Pulmonary artery endothelial cell (primary cell): Measurements from ENCODE around the gene LAMA3. TPM values are rescaled to one million over a fixed set of nuclear protein-coding genes. Genes with fewer than 3 reads are reported as not detected.
A peak's percentile ranks its signal among the peaks of the same experiment; 100 is the strongest.

ENCODE experiments used
- DNase-seq: peaks from one replicate; pipeline ENCODE4 v3.0.0-alpha.2; 2011; ENCODE audit warnings: low read depth, low spot score
- total RNA-seq: library from RNA; depleted of rRNA; stranded (reverse); fragments of >200 nt; gene quantifications from 2 replicates; pipeline ENCODE4 v1.2.3, GENCODE V29; 2014

The LAMA3 gene
- total RNA-seq, 1 donor from 2014 or later: 5.5 TPM

DNA sequence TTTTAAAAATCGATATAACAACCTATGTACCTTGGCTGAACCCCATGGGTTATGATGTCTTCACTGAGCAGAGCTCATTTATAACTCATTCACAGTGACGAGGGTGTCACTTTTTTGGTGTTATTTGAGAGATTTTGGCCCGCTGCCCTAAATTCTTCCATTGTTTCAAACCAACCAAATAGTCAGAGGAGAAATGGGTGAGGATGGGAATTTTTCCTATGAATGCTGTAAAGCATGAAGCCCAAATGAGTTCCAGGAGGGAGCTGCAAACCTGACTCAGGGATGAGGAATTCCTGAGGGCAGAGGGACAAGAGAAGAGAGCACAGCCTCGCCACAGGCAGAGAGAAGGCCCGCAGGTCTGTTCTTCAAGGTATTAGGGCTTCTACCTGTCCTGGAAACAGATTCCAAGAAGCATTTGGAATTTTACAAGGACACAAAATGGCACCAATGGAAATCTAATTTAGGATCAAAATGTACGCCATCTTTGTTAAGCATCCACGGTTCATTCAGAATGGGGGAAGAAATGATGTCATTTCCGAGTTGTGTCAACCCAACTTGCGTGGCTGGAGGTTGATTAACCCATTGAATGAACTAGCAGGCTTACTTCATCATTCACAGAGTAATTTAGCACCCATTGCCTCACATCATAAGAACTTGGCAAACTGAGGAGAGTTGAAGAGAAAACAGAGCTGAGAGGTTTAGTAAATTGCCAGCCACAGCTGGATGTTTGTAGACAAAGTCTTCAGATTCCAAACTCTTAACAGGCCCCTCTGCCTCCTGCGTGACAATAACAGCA, 133.5 kb downstream of the LAMA3 start:
- no peak for DNase-seq

DNA sequence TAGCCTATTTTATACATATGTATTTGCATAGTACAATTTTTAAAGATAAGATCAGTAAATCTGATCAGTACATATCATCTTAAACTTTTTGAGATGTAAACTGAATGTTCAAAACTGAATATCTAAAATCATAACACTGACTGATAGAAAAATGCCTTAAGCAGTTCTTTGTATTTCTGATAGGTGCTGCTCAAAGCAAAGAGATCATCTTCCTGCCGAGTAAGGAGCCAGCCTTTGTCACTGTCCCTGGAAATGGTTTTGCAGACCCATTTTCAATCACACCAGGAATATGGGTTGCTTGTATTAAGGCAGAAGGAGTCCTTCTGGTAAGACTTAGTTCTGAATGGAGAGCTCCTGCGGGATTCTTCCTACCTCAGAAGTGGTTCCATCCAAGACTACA, 135.0 kb downstream of the LAMA3 start:
- no peak for DNase-seq

DNA sequence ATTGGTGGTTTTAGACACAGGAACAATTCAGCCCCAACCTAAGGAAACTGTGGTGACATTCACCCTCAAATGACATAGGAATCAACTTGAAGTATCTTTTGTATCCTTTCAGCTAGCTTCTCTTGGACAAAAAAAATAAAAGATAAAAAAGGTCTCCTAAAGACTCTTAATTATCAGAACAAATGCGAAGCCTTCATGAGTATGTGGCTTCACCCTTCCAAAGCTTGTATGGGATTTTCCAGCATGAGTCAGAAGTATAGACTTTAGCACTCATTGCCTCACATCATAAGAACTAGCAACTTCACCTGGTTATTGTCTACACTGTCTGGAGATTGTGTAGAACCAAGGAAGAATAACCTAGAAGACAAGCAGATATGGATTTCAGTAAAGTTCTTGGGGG, 135.4 kb downstream of the LAMA3 start:
- DNase-seq: no peak

DNA sequence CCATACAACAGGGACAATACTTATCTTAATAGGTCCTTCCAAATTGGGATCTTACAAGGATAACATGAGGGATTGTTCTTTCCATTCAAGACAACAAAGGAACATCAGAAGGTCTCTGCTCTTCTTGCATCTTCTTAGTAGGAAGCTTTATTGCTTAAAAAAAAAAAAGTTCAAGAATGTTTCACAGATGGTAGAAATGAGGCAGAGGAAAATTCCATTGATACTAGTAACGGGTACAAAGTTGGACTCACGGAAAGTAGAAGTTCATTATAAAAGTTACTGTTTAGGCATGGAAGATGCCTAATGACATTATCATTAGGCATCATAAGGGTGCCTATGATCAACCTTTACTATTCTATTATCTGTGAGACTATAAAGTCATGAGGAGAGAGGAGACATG, 136.2 kb downstream of the LAMA3 start:
- no peak for DNase-seq

DNA sequence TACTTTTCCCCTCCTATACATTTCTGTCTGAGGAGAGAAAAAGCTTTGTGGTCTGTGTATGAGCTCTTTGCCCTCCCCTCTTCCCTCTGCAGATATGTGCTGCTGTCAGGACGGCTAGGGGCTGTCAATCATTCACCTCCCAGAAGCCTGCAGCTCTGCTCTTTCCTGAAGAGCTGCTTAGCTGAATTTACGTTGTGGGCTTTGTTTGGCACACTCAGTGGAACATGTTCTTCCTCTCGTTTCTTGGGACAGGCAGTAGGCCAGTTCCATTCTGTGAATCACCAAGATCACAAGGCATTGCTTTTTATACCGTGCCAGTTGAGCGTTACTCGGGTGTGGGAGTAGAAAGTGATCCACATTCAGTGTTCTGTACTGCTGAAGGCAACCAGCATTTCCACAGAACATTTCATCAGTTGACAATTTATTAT, 136.7 kb downstream of the LAMA3 start:
- peak; percentile 74 for DNase-seq

DNA sequence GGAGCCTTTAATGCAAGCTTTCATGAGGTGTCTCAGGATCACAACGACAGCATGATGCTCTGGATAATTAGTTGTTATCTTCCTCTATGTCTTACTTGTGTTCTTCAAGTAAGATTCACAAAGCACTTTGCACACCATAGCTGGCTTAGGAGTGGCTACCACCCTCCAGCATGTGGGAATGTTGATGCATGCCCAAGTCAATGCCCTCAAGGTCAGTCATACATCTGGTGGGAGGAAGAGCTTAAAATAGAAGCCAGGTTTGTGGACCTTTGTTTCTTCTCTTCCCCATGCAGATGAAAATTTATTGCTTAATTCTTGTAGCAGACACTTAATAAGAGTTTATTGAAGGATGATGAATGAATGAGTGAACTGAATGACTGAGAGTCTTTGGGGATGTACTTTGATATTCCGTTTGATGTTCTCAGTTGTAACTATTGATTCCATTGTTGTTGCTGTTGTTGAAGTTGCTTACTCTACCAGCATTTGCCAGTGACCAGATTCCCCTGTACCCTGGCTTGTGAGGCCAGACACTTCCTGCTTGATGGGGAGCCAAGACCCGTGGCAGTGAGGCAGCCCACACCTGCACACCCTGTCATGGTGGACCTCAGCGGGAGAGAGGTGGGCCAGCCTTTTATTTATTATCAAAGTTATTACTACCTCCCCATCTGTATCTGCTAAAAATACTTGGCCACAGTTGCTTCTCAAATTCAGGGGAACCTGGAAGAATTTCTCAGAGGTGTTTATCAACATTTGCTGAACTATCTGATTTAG, 137.8 kb downstream of the LAMA3 start:
- DNase-seq: no peak

DNA sequence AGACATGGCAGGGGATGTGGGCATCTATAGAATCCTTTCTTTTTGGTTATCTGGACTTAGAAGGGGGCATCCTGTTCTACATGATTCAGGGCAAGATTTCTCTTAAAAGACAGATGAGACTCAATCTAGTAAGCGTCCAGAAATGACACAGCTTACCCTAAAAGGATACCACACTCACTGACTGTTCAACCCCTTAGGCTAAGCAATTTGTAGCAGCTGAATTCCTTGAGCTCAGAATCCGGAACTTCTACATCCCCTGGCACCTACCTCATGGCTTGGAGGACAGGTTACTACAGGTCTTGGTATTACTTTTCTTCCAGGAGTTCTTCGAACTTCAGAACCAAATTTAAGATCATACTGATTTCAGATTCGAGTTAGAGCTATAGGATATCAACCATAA, 138.4 kb downstream of the LAMA3 start:
- no peak for DNase-seq

DNA sequence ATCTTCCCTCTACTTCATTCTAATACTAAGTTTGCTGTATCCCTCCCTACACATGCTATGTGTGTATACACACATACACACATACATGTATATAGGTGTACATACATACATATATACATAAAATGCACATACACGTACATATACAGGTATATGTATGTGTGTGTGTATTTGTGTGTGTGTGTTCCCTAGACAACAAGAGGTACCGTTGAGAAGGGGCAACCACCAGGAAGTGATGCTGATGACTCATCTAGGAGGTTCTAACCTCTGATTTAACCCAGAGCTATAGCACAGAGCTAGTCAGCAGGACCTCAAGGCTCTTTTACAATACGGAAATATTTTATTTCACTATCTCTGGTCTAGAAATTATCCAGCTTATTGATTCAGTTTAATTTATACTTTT, 139.2 kb downstream of the LAMA3 start:
- DNase-seq: peak; percentile 78

DNA sequence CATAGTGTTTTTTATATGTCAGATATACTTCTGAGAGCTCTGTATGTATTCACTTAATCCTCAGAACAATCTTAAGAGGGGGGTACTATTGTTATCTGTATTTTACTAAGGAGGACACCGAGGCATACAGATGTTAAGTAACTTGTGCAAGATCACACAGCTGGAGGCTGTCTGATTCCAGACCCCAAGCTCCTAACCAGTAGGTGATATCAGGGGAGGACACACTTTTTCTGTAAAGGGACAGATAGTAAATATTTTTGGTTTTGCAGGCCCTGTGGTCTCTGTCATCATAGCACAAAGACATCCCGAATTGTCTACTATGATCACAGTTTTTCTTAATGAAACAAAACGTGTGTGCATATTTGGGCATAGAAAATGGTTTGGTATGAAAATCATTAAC, 143.7 kb downstream of the LAMA3 start:
- no peak for DNase-seq

DNA sequence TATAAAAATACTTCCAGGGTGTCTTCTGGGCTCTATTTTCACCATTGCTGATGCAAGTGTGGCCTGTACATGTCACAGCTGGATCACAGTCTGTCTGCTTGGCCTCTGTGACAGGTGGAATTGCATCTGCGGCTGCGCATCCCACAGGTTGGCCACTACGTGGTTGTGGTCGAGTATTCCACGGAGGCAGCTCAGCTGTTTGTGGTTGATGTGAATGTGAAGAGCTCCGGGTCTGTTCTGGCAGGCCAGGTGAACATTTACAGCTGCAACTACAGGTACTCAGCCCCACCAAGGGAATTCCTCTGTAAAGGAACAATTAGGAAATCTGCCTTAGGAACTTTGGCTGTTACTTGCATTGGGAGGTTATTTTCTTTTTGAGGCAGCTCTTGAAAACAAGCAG, 144.5 kb downstream of the LAMA3 start:
- no peak for DNase-seq

DNA sequence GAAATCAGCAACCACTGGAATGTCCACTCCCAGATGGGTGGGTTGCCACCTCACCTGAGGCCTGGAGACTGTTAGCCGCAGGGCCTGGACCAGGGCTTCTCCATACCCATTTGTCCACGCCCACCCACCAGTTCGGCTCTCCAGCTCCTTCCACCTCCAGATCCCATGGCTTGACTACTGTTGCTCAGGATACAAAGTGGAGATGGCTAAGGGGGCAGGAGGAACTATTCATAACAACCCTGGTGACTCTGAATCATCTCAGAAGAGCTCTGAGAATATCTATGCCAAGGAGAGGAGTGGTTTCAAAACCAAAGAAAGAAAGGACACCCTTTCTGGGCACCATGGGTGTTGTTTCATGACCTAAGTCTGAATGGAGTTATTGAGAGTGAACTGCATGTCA, 145.8 kb downstream of the LAMA3 start:
- no peak for DNase-seq

DNA sequence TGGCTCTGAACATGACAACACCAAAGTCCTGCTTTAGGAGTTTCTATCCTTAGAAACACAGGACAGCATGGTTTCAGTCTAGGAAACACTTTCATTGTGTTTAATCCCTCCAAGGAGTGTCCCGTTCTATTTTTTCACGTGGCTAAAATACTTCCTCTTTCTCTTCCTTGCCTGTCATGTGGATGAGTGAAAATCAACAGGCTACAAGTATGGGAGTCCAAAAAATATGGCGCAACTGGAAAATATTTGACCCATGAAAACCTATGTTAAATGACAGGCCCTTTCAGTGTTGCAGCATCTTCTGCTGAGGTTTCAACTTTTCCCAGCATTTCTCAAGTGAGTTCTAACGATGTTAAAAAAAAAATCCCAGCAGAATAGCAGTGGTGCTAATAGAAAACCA, 146.3 kb downstream of the LAMA3 start:
- no peak for DNase-seq

DNA sequence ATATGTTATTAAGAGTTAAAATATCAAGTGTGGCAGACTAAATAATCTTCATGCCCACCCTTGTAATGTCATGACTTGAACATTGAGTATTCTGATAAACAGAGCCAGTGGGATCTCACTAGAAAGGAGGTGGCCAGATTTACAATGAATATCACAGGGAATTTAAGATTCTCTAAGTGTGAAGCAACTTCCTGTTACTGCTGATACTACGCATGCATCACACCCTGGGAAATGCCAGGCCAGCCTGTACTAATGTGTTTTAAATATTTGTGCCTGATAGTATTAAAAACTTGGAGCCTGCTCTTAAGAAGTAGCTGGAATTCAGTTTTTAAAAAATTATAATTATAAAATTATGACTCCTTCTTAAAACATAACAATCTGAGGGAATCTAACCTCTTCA, 148.3 kb downstream of the LAMA3 start:
- peak; percentile 83 for DNase-seq

DNA sequence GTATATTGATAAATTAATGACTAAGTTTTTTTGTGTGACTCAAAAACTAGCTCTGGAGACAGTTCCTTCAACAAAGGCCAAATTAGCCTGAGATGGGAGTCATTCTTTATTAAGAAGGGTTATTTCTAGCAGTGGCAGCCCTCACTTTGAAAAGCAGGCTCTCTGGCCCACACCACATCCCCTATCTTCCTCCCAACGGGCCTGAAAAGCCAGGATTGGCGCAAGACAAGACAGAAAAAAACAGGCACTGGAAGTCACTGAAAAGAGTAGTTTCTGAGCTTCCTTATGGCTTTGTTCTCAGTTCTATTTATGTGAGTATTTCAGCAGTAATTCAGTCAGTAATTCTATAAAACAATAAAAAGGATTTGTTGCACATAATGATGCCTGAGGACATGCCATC, 149.0 kb downstream of the LAMA3 start:
- no peak for DNase-seq

DNA sequence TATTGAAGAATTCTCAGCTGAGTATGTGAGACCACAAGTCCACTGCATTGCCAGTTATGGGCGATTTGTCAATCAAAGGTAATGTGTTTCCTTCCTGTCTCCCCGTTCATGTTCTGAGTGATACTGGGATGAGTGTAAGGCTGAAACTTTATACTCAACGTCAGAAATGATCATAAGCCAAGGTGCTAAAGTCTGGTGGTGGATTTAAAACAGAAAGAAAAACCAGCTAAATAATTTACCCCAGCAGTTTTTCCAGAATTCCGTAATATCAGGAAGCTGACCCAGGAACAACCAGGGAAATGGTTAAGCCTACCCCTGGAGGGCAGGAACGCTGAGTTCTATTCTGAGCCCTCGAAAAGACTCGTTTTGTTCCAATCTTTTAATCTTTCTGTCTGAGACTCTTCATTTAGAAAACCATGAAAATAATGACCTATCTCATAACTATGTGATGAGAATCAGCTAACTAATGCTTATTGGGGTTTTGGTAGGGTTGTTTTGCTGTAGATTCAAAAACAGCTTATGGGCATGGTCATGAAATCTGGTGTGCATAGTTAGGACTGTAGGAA, 149.6 kb downstream of the LAMA3 start:
- DNase-seq: no peak

DNA sequence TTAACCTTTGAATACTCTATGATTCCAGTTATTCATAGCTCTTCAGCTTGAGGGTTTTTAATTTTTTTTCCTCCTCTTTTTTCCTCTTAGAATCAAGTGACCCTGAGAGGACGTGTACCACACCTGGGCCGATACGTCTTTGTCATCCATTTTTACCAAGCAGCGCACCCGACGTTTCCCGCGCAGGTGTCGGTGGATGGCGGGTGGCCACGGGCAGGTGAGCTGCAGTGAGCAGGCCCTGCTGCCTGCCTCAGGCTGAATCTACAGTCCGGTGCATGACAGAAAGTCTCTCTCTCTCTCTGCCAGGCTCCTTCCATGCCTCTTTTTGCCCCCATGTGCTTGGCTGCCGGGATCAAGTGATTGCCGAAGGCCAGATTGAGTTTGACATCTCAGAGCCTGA, 153.1 kb downstream of the LAMA3 start:
- DNase-seq: no peak

DNA sequence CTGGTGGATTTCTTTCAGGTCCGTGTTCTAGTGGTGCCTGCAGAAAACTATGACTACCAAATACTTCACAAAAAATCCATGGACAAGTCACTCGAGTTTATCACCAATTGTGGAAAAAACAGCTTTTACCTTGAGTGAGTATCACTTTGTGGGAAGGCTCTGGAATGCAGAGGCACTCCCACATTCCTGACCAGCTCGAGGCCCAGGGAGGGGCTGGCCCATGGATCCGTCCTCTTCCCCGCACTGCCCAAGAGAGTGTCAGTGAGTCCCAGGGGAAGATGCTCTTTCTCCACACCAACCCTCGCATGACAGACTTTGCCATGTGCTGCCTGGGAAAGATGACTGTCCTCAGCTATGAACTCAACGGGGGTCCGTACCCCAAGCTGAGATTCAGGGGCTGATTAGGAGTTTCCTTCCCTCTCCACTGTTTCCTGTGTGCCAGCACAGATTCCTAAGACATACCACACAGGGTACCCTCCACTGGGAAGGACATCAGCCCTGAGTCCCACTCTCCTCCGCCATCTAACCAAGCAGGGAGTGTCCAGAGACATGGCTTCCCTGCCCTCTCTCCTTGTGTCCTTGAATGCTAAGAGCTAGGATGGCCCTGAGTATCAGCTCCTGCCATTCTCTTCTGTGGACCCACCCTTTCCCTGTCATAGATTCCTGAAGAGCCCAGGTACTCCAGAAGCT, 155.9 kb downstream of the LAMA3 start:
- no peak for DNase-seq

DNA sequence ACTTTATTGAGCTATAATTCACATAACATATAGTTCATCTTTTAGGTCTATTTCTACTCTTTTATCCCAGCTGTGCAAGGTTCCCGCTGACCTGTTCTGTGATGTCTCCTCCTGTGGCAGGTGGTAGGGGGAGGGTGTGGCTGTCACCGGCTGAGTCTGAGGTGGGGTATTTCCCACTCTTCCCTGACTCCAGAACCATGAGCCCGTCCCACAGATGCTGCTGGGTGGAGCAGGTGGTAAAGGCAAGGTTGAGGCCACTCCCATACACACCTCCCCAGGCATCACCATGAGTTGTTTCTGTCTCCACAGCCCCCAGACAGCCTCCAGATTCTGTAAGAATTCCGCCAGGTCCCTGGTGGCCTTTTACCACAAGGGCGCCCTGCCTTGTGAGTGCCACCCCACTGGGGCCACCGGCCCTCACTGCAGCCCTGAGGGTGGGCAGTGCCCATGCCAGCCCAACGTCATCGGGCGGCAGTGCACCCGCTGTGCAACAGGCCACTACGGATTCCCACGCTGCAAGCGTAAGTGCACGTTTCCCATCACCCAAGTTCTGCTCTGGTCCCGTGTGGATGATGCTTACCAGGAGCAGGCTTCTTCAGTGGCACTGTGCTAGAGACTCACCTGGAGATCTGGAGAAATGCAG, 156.9 kb downstream of the LAMA3 start:
- DNase-seq: no peak

DNA sequence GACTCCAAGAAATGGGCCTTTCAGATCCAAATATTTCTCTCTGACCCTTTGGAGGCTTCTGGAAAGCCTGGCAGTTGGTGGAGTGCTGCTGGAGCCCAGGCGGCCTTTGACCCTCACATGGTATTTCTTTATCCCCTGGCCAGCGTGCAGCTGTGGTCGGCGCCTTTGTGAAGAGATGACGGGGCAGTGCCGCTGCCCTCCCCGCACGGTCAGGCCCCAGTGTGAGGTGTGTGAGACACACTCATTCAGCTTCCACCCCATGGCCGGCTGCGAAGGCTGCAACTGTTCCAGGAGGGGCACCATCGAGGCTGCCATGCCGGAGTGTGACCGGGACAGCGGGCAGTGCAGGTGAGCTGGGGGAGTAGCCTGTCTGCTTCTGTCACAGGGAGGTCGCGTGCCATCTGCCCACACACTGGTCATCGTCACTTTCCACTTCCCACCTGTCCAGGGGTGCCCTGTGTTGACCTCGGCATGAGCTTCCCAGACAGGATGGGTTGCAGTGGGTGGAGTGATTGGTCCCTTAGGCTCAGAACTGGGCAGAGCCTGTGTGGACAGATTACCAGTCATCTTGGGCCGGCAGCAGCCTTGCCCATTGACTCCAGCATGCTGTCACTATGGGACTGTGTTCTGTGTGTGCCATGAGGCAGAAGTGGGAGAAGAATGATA, 158.2 kb downstream of the LAMA3 start:
- DNase-seq: no peak

DNA sequence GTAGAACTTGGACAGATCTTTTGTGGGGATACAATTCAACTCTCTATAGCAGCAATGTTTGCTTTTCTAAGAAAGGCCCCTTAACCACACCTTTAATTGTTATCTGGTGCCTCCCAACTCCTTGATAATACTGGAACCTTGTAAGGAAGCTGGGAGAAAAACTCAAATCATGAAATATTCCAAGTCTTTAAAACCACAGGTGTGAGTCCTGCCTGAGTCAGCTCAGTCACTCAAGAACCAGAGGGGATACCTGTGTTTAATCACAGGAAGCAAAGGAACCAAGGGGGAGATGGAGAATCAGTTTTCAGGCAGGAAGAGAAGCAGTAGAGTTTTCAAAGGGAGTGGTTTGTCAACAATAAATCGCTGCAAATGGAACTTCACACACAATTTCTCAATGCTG, 159.9 kb downstream of the LAMA3 start:
- no peak for DNase-seq

DNA sequence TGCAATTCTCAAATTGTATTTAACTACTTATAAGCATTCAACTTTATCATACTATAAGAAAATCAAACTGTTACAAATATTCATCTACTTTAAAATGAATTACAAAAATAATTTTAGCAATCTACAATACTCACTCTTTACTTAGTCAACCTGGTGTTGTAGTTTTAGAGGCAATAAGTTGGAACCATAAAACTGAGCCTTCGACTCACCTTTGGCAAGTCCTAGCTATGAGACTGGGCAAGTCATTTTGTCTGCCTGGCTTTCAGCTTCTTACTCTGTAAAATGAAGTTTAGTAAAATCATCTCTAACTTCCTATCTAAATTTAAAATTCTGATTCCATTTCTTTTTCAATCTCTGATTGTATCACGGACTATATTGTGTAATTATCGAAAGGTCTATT, 161.0 kb downstream of the LAMA3 start:
- DNase-seq: no peak
